HepG2 (cell line): ENCODE data around the gene MED25. TPM values are rescaled to one million over a fixed set of nuclear protein-coding genes. Genes with fewer than 3 reads are reported as not detected.

Experiments used
- AGO2 ChIP-seq: fragments of 200-400 bp; formaldehyde crosslinking; optimal IDR thresholded peaks from 2 replicates; pipeline ENCODE3; 2017; ENCODE audit warnings: mild to moderate bottlenecking, low read depth, low read length, moderate library complexity
- ATF7-NPFF ChIP-seq: sonication (generic); formaldehyde crosslinking; IDR thresholded peaks from 2 replicates; pipeline ENCODE4 v1.8.1; 2023; ENCODE audit warnings: mild to moderate bottlenecking, low read depth, missing genetic modification reagents, moderate library complexity
- CSRNP1 ChIP-seq: sonication (generic); formaldehyde crosslinking; IDR thresholded peaks from 2 replicates; pipeline ENCODE4 v1.8.1; 2023; ENCODE audit warnings: mild to moderate bottlenecking, missing genetic modification reagents
- DRAP1 ChIP-seq: IDR thresholded peaks from 2 replicates; pipeline ENCODE4 v1.6.1; 2016; ENCODE audit warnings: missing genetic modification reagents, missing compliant biosample characterization
- FOXA3 ChIP-seq: IDR thresholded peaks from 2 replicates; pipeline ENCODE4 v1.6.1; 2016; ENCODE audit warnings: missing genetic modification reagents, missing compliant biosample characterization
- FOXK1 ChIP-seq: sonication (generic); formaldehyde crosslinking; IDR thresholded peaks from 2 replicates; pipeline ENCODE4 v1.4.0; 2020; ENCODE audit warnings: low read depth, missing genetic modification reagents, borderline replicate concordance
- GATAD1 ChIP-seq: IDR thresholded peaks from 2 replicates; pipeline ENCODE4 v1.6.1; 2016; ENCODE audit warnings: missing genetic modification reagents, missing compliant biosample characterization
- HNRNPK ChIP-seq: fragments of 200-400 bp; formaldehyde crosslinking; IDR thresholded peaks from 2 replicates; pipeline ENCODE4 v1.6.1; 2018; ENCODE audit warnings: low read length, low read depth, moderate library complexity, mild to moderate bottlenecking; ENCODE audit not compliant: poor library complexity, severe bottlenecking
- NFIB ChIP-seq: sonication (generic); formaldehyde crosslinking; IDR thresholded peaks from 2 replicates; pipeline ENCODE4 v1.9.0; 2021; ENCODE audit warnings: missing genetic modification reagents, mild to moderate bottlenecking, borderline replicate concordance
- PHF8 ChIP-seq: sonication (generic); formaldehyde crosslinking; IDR thresholded peaks from 2 replicates; pipeline ENCODE4 v1.5.0; 2020; ENCODE audit warnings: missing genetic modification reagents
- SNAI1 ChIP-seq: sonication (generic); formaldehyde crosslinking; IDR thresholded peaks from 2 replicates; pipeline ENCODE4 v1.5.0; 2020; ENCODE audit warnings: mild to moderate bottlenecking, missing genetic modification reagents, borderline replicate concordance
- SP2 ChIP-seq: sonication (generic); formaldehyde crosslinking; IDR thresholded peaks from 2 replicates; pipeline ENCODE4 v1.5.1; 2020; ENCODE audit warnings: mild to moderate bottlenecking, missing genetic modification reagents
- TEF ChIP-seq: sonication (generic); formaldehyde crosslinking; IDR thresholded peaks from 2 replicates; pipeline ENCODE4 v1.5.0; 2020; ENCODE audit warnings: missing genetic modification reagents
- ZNF18 ChIP-seq: sonication (generic); formaldehyde crosslinking; IDR thresholded peaks from 2 replicates; pipeline ENCODE4 v1.8.0; 2022; ENCODE audit warnings: mild to moderate bottlenecking, missing genetic modification reagents; ENCODE audit not compliant: insufficient replicate concordance
- ZNF275 ChIP-seq: sonication (generic); formaldehyde crosslinking; IDR thresholded peaks from 2 replicates; pipeline ENCODE4 v1.8.0; 2022; ENCODE audit warnings: missing genetic modification reagents, mild to moderate bottlenecking, inconsistent platforms, borderline replicate concordance
- ZNF441 ChIP-seq: sonication (generic); formaldehyde crosslinking; IDR thresholded peaks from 2 replicates; pipeline ENCODE4 v1.7.0; 2021; ENCODE audit warnings: missing genetic modification reagents, borderline replicate concordance
- ZNF567 ChIP-seq: sonication (generic); formaldehyde crosslinking; IDR thresholded peaks from 2 replicates; pipeline ENCODE4 v1.8.1; 2023; ENCODE audit warnings: mild to moderate bottlenecking, missing genetic modification reagents, borderline replicate concordance
- ZNF670 ChIP-seq: sonication (generic); formaldehyde crosslinking; IDR thresholded peaks from 2 replicates; pipeline ENCODE4 v1.8.0; 2022; ENCODE audit warnings: mild to moderate bottlenecking, missing genetic modification reagents, borderline replicate concordance
- ZSCAN21 ChIP-seq: sonication (generic); formaldehyde crosslinking; IDR thresholded peaks from 2 replicates; pipeline ENCODE4 v1.8.0; 2022; ENCODE audit warnings: mild to moderate bottlenecking, missing genetic modification reagents, moderate library complexity, borderline replicate concordance
- ZSCAN30 ChIP-seq: sonication (generic); formaldehyde crosslinking; IDR thresholded peaks from 2 replicates; pipeline ENCODE4 v1.5.0; 2020; ENCODE audit warnings: mild to moderate bottlenecking, missing genetic modification reagents
- ZSCAN5A ChIP-seq: sonication (generic); formaldehyde crosslinking; IDR thresholded peaks from 2 replicates; pipeline ENCODE4 v1.8.0; 2022; ENCODE audit warnings: mild to moderate bottlenecking, missing genetic modification reagents, borderline replicate concordance
- polyA plus RNA-seq, 8 experiments: library from polyadenylated mRNA; depleted of rRNA in 3 of 8; stranded (reverse) in 7 of 8; unstranded in 1 of 8; fragments of >200 nt; fragmentation: Illumina TruSeq in 4 of 8; extraction: Trizol in 4 of 8; gene quantifications; 2 replicates each; pipeline versions ENCODE4 v1.2.1 to v1.2.3, GENCODE V29; 2011 to 2016; ENCODE audit warnings: low read depth in 4 of 8, missing spikeins in 1 of 8, mixed read lengths in 1 of 8; ENCODE audit not compliant: insufficient read depth in 1 of 8
- total RNA-seq, 5 experiments: library from RNA; depleted of rRNA; stranded (reverse); fragments of >200 nt; fragmentation: Illumina TruSeq; extraction: Trizol; gene quantifications; 2 replicates each; pipeline ENCODE4 v1.2.3, GENCODE V29; 2016; ENCODE audit warnings: low read depth in 1 of 5

Gene MED25
- total and polyA plus RNA-seq, 2 of the 13 experiments (the other 11 are each of a cell fraction or from before 2014, with no cell fraction given), result 11.1 to 15.1 TPM

GRCh38 chr19:49850487-49851342 is 32.6 kb downstream of the MED25 start, which contains the start of gene PTOV1 (continued):
- TF ChIP-seq ATF7-NPFF (CRISPR knock-in tag) (0 out of 2 replicates have a peak, but pooled peaks have one; percentile 55), CSRNP1 (CRISPR knock-in tag) (no peak), SNAI1 (CRISPR knock-in tag) (no peak), ZNF18 (CRISPR knock-in tag) (no peak), SP2 (peak; percentile 49; the same call in 1 of the 2 replicates), FOXK1 (CRISPR knock-in tag) (no peak), NFIB (CRISPR knock-in tag) (no peak), GATAD1 (peak; percentile 78), HNRNPK (no peak), TEF (CRISPR knock-in tag) (no peak), ZNF670 (peak; percentile 54; the same call in 1 of the 2 replicates), PHF8 (CRISPR knock-in tag) (peak; percentile 76), ZNF441 (CRISPR knock-in tag) (no peak), ZNF567 (CRISPR knock-in tag) (no peak; the same call in 1 of the 2 replicates), FOXA3 (peak; percentile 38), DRAP1 (CRISPR knock-in tag) (peak; percentile 46), ZSCAN21 (CRISPR knock-in tag) (peak; percentile 92; the same call in 1 of the 2 replicates), AGO2 (peak; percentile 75), ZSCAN30 (CRISPR knock-in tag) (no peak), ZSCAN5A (CRISPR knock-in tag) (no peak), ZNF275 (CRISPR knock-in tag) (no peak)
